Measurements from ENCODE around the gene PHKA1. TPM values are rescaled to one million over a fixed set of nuclear protein-coding genes. Genes with fewer than 3 reads are reported as not detected.
A peak's percentile ranks its signal among the peaks of the same experiment; 100 is the strongest.

The PHKA1 gene
- total and polyA plus RNA-seq, 2 donors (not counting 1 experiment from before 2014, with no cell fraction given): 2.0 to 9.1 TPM

- no peak overlapping the region for H2AFZ ChIP-seq (ENCODE audit: low read length)
- H3K27me3 ChIP-seq (ENCODE audit: control insufficient read depth, insufficient read depth, low read length): no peaks in the 10 kb centered on the region
- no peak for TF ChIP-seq EZH2 (IDR thresholded peaks at IDR 0.05; ENCODE audit: low read length, missing control alignments)
- TF ChIP-seq, protein P1, sequence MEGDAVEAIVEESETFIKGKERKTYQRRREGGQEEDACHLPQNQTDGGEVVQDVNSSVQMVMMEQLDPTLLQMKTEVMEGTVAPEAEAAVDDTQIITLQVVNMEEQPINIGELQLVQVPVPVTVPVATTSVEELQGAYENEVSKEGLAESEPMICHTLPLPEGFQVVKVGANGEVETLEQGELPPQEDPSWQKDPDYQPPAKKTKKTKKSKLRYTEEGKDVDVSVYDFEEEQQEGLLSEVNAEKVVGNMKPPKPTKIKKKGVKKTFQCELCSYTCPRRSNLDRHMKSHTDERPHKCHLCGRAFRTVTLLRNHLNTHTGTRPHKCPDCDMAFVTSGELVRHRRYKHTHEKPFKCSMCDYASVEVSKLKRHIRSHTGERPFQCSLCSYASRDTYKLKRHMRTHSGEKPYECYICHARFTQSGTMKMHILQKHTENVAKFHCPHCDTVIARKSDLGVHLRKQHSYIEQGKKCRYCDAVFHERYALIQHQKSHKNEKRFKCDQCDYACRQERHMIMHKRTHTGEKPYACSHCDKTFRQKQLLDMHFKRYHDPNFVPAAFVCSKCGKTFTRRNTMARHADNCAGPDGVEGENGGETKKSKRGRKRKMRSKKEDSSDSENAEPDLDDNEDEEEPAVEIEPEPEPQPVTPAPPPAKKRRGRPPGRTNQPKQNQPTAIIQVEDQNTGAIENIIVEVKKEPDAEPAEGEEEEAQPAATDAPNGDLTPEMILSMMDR (conservative IDR thresholded peaks at IDR 0.05 in 1 of 2, IDR thresholded peaks at IDR 0.05 in 1 of 2; ENCODE audit: low read depth in 1 of 2, low read length in 2 of 2): no peak
- H3K27ac ChIP-seq (ENCODE audit: insufficient read depth, low read length): no peak overlapping the region
- H3K4me2 ChIP-seq (ENCODE audit: extremely low read depth, insufficient read depth, low read length): no peak overlapping the region
- H3K36me3 ChIP-seq (ENCODE audit: control insufficient read depth, insufficient read depth, low read length): no peaks in the 10 kb centered on the region
- no peak overlapping the region for H3K9ac ChIP-seq (ENCODE audit: insufficient read depth, low read length)
- peak in 1 of 2 donors; percentile 18 for DNase-seq (ENCODE audit: low read depth in 2 of 2)
- no peaks in the 10 kb centered on the region for H4K20me1 ChIP-seq (ENCODE audit: control insufficient read depth, extremely low read depth, insufficient read depth, low read length)
- no peaks in the 10 kb centered on the region for H3K9me3 ChIP-seq (ENCODE audit: control insufficient read depth, insufficient read depth, low read depth, low read length)
- H3K4me3 ChIP-seq (replicated peaks in 1 of 4; ENCODE audit: control extremely low read depth in 1 of 4, insufficient read depth in 1 of 4, low read depth in 3 of 4, low read length in 4 of 4): no peak overlapping the region
- H3K4me1 ChIP-seq (ENCODE audit: control insufficient read depth, extremely low read depth, insufficient read depth, low read length): no peaks in the 10 kb centered on the region
- no peaks in the 10 kb centered on the region for H3K79me2 ChIP-seq (ENCODE audit: control insufficient read depth, insufficient read depth, low read length)
Measured at GRCh38 chrX:72545990-72546389, 168.1 kb downstream of the PHKA1 start.

DNA sequence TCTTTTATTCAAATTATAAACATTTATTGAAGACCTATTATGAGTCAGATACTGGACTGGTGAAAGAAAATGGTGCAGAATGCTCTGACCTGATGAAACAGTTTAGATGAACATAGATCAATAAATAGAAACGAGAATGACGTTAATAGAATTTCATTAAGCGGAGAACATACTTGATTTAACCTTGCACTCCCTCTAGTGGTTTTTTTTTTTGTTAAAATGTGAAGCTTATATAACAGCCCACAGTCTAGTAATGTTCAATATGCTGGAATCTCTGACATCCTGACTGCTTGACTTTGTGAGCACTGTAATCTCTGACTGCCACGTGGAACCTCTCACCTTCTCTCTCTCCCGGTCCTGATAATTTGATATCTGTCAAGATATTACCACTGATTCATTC is 173.8 kb downstream of the PHKA1 start:
- no peak overlapping the region for H3K9ac ChIP-seq (ENCODE audit: insufficient read depth, low read length)
- TF ChIP-seq, protein P1 (conservative IDR thresholded peaks at IDR 0.05 in 1 of 2, IDR thresholded peaks at IDR 0.05 in 1 of 2; ENCODE audit: low read depth in 1 of 2, low read length in 2 of 2): peak in 1 of 2 donors; percentile 28
- no peak for TF ChIP-seq EZH2 (IDR thresholded peaks at IDR 0.05; ENCODE audit: low read length, missing control alignments)
- H3K4me3 ChIP-seq (replicated peaks in 1 of 4; ENCODE audit: control extremely low read depth in 1 of 4, insufficient read depth in 1 of 4, low read depth in 3 of 4, low read length in 4 of 4): no peak overlapping the region
- H3K27me3 ChIP-seq (ENCODE audit: control insufficient read depth, insufficient read depth, low read length): no peaks in the 10 kb centered on the region
- no peak overlapping the region for H2AFZ ChIP-seq (ENCODE audit: low read length)
- no peaks in the 10 kb centered on the region for H3K9me3 ChIP-seq (ENCODE audit: control insufficient read depth, insufficient read depth, low read depth, low read length)
- no peak overlapping the region for H3K4me2 ChIP-seq (ENCODE audit: extremely low read depth, insufficient read depth, low read length)
- no peaks in the 10 kb centered on the region for H3K79me2 ChIP-seq (ENCODE audit: control insufficient read depth, insufficient read depth, low read length)
- H3K36me3 ChIP-seq (ENCODE audit: control insufficient read depth, insufficient read depth, low read length): no peaks in the 10 kb centered on the region
- H4K20me1 ChIP-seq (ENCODE audit: control insufficient read depth, extremely low read depth, insufficient read depth, low read length): no peaks in the 10 kb centered on the region
- peak; percentile 28 to 57 for DNase-seq (ENCODE audit: low read depth in 2 of 2)
- no peaks in the 10 kb centered on the region for H3K4me1 ChIP-seq (ENCODE audit: control insufficient read depth, extremely low read depth, insufficient read depth, low read length)
- no peak overlapping the region for H3K27ac ChIP-seq (ENCODE audit: insufficient read depth, low read length)

- H3K9ac ChIP-seq (ENCODE audit: insufficient read depth, low read length): no peak overlapping the region
- no peaks in the 10 kb centered on the region for H3K9me3 ChIP-seq (ENCODE audit: control insufficient read depth, insufficient read depth, low read depth, low read length)
- no peak overlapping the region for H2AFZ ChIP-seq (ENCODE audit: low read length)
- H3K36me3 ChIP-seq (ENCODE audit: control insufficient read depth, insufficient read depth, low read length): no peaks in the 10 kb centered on the region
- no peak for TF ChIP-seq EZH2 (IDR thresholded peaks at IDR 0.05; ENCODE audit: low read length, missing control alignments)
- TF ChIP-seq, protein P1 (conservative IDR thresholded peaks at IDR 0.05 in 1 of 2, IDR thresholded peaks at IDR 0.05 in 1 of 2; ENCODE audit: low read depth in 1 of 2, low read length in 2 of 2): no peak
- H3K27ac ChIP-seq (ENCODE audit: insufficient read depth, low read length): no peak overlapping the region
- DNase-seq (ENCODE audit: low read depth in 2 of 2): no peak
- no peaks in the 10 kb centered on the region for H4K20me1 ChIP-seq (ENCODE audit: control insufficient read depth, extremely low read depth, insufficient read depth, low read length)
- H3K4me3 ChIP-seq (replicated peaks in 1 of 4; ENCODE audit: control extremely low read depth in 1 of 4, insufficient read depth in 1 of 4, low read depth in 3 of 4, low read length in 4 of 4): no peak overlapping the region
- no peak overlapping the region for H3K4me2 ChIP-seq (ENCODE audit: extremely low read depth, insufficient read depth, low read length)
- H3K4me1 ChIP-seq (ENCODE audit: control insufficient read depth, extremely low read depth, insufficient read depth, low read length): no peaks in the 10 kb centered on the region
- H3K79me2 ChIP-seq (ENCODE audit: control insufficient read depth, insufficient read depth, low read length): no peaks in the 10 kb centered on the region
- H3K27me3 ChIP-seq (ENCODE audit: control insufficient read depth, insufficient read depth, low read length): no peaks in the 10 kb centered on the region
Measured at GRCh38 chrX:72539822-72540221, 174.3 kb downstream of the PHKA1 start.

All from fibroblast of lung (primary cell).